SK-N-SH treated with all-trans-retinoic acid at 6 μM for 48 hours (cell line): Measurements from ENCODE around the gene AHRR.

Source experiments
- ARNTL ChIP-seq: fragments of 450-650 bp; formaldehyde crosslinking; IDR thresholded peaks from 2 replicates; pipeline ENCODE4 v1.5.0; 2020; ENCODE audit warnings: low read depth, mild to moderate bottlenecking, moderate library complexity, borderline replicate concordance
- CSDC2 ChIP-seq: fragments of 250-450 bp; sonication (Bioruptor Pico); IDR thresholded peaks from 2 replicates; pipeline ENCODE4 v1.5.0; 2020; ENCODE audit warnings: mild to moderate bottlenecking, moderate library complexity
- PPARA ChIP-seq: fragments of 250-450 bp; sonication (Bioruptor Pico); IDR thresholded peaks from 2 replicates; pipeline ENCODE4 v1.5.0; 2020; ENCODE audit warnings: mild to moderate bottlenecking, borderline replicate concordance
- RARB ChIP-seq: fragments of 250-450 bp; sonication (Bioruptor Pico); IDR thresholded peaks from 2 replicates; pipeline ENCODE4 v1.8.0; 2021; ENCODE audit warnings: mild to moderate bottlenecking, moderate library complexity
- TSHZ2 ChIP-seq: fragments of 250-450 bp; sonication (Bioruptor Pico); IDR thresholded peaks from 2 replicates; pipeline ENCODE4 v1.5.0; 2020; ENCODE audit warnings: mild to moderate bottlenecking, moderate library complexity
- ZC3H10 ChIP-seq: fragments of 250-450 bp; sonication (Bioruptor Pico); IDR thresholded peaks from 2 replicates; pipeline ENCODE4 v1.5.1; 2021; ENCODE audit warnings: mild to moderate bottlenecking, moderate library complexity
- TF ChIP-seq, protein P1 (sequence below): fragments of 250-450 bp; sonication (Bioruptor Pico); IDR thresholded peaks from 2 replicates; pipeline ENCODE4 v1.8.0; 2020; ENCODE audit warnings: mild to moderate bottlenecking, moderate library complexity, borderline replicate concordance

GRCh38 chr5:326109-326508 is 4.6 kb downstream of the AHRR start:
- TF ChIP-seq, protein P1, sequence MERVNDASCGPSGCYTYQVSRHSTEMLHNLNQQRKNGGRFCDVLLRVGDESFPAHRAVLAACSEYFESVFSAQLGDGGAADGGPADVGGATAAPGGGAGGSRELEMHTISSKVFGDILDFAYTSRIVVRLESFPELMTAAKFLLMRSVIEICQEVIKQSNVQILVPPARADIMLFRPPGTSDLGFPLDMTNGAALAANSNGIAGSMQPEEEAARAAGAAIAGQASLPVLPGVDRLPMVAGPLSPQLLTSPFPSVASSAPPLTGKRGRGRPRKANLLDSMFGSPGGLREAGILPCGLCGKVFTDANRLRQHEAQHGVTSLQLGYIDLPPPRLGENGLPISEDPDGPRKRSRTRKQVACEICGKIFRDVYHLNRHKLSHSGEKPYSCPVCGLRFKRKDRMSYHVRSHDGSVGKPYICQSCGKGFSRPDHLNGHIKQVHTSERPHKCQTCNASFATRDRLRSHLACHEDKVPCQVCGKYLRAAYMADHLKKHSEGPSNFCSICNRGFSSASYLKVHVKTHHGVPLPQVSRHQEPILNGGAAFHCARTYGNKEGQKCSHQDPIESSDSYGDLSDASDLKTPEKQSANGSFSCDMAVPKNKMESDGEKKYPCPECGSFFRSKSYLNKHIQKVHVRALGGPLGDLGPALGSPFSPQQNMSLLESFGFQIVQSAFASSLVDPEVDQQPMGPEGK (CRISPR knock-in tag) = no peak
- TF ChIP-seq RARB = no peak
- no peak for TF ChIP-seq CSDC2
- TF ChIP-seq ARNTL (CRISPR knock-in tag) = no peak
- TF ChIP-seq ZC3H10 (CRISPR knock-in tag) = no peak
- TF ChIP-seq TSHZ2 (CRISPR knock-in tag) = no peak
- no peak for TF ChIP-seq PPARA (CRISPR knock-in tag)
